Limb (tissue), 2 donors: ENCODE measurements around the gene DNAJB13.

Experiments
- DNase-seq, 2 donors: peaks; one replicate each; pipeline ENCODE4 v3.0.0-alpha.2; 2016; ENCODE audit errors: extremely low spot score in 2 of 2

DNAJB13 gene

GRCh38 chr11:73949912-73950311, 914 bp upstream of the DNAJB13 start:
- DNase-seq = no peak

- DNase-seq = no peak
Observed at GRCh38 chr11:73951797-73952196, 971 bp downstream of the DNAJB13 start.

- DNase-seq = no peak
Observed at GRCh38 chr11:73956876-73957653, 6.2 kb downstream of the DNAJB13 start.

GRCh38 chr11:73957654-73958361, 7.0 kb downstream of the DNAJB13 start:
- no peak for DNase-seq

GRCh38 chr11:73958521-73959141, 7.8 kb downstream of the DNAJB13 start:
- no peak for DNase-seq

GRCh38 chr11:73961321-73961720, 10.5 kb downstream of the DNAJB13 start:
- DNase-seq = no peak

GRCh38 chr11:73962101-73962705, 11.4 kb downstream of the DNAJB13 start:
- DNase-seq = no peak

GRCh38 chr11:73963861-73964260, 13.0 kb downstream of the DNAJB13 start:
- DNase-seq = no peak

GRCh38 chr11:73965076-73965763, 14.4 kb downstream of the DNAJB13 start:
- DNase-seq = no peak

GRCh38 chr11:73965764-73966121, 14.9 kb downstream of the DNAJB13 start:
- no peak for DNase-seq

- no peak for DNase-seq
Observed at GRCh38 chr11:73968356-73968966, 17.6 kb downstream of the DNAJB13 start.

- no peak for DNase-seq
Observed at GRCh38 chr11:73969091-73969490, 18.3 kb downstream of the DNAJB13 start.

- no peak for DNase-seq
Observed at GRCh38 chr11:73969991-73970800, 19.4 kb downstream of the DNAJB13 start.

GRCh38 chr11:73971175-73971719, 20.4 kb downstream of the DNAJB13 start:
- no peak for DNase-seq

- no peak for DNase-seq
Observed at GRCh38 chr11:73972187-73972586, 21.4 kb downstream of the DNAJB13 start.

GRCh38 chr11:73972620-73973449, 22.0 kb downstream of the DNAJB13 start:
- DNase-seq = no peak

GRCh38 chr11:73974604-73975478, 24.0 kb downstream of the DNAJB13 start:
- no peak for DNase-seq

GRCh38 chr11:73975479-73975757, 24.6 kb downstream of the DNAJB13 start:
- DNase-seq = no peak
